GM21381 (cell line): Measurements from ENCODE around the gene ARL6IP1.

ENCODE experiments used
- ATAC-seq: cut with Tn5 transposase; IDR thresholded peaks from one replicate; pipeline ENCODE4 v1.9.1; 2021; ENCODE audit warnings: mild to moderate bottlenecking, moderate library complexity; ENCODE audit not compliant: unreplicated experiment

Gene ARL6IP1

DNA sequence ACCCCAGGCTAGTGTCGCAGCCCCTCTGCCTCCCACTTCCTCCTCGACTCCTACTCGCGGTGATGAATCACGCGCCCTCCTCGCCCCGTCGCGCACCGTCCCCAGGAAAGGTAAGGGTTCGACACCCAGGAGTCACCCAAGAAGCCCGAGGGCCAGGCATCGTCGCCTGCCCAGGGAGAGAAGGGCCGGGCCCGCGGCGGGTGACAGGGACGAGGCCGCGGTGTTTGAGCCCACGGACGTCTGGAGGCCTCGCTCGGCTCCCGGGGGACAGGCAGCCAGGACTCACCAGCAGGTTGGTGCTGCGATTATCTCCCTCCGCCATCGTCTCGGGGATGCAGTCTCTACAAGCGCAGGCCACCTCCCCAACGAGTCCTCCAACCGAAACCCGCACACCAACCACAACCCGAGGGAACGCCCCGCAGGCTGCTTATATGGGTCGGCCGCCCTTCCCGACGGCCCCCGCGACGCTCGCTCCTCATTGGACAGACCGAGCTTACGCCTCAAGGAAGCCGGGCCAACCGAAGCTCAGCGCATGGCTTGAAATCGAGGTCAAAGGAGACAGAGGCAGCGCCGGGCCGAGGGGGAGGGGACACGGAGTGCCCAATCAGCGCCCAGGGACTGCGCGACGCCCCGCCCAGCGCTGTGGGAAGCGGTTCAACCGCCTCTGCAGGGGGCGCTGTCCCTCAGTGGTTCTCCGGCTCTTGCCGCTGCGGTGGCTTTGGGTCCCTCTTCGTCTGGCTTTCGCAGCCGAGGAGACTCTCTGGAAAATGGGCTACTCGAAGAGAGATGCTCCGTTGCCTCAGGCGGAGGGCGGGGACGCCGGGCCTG, at the start of gene ARL6IP1:
ARL6IP1 (minus strand) TSS at position 405 of the 828 bp plus-strand sequence; CDS start at position 322, 83 bp downstream.
- ATAC-seq: peak; percentile 92

DNA sequence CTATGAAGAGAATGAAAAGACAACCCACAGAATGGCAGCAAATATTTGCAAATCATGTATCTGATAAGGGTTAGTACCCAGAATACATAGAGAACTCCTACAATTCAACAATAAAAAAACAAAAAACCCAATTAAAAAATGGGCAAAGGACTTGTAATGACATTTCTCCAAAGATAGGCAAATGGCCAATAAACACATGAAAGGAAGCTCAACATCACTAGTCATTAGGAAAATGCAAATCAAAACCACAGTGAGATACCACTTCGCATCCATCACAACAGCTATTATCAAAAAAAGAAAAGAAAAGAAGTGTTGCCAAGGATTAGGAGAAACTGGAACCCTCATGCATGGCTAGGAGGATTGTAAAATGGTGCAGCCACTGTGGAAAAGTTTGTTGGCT, 45.1 kb upstream of the ARL6IP1 start:
- no peak for ATAC-seq

DNA sequence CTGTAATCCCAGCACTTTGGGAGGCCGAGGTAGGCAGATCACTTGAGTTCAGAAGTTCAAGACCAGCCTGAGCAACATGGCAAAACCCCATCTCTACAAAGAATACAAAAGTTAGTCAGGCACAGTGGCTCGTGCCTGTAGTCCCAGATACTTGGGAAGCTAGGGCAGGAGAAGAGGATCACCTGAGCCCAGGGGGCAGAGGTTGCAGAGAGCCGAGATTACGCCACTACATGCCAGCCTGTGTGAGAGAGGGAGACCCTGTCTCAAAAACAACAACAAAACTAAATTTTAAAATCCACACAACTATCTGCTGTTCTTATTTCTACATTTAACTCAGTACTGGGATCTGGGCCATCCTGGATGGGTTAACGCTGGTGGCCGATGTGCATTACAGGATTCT, 41.2 kb upstream of the ARL6IP1 start:
- ATAC-seq: no peak

DNA sequence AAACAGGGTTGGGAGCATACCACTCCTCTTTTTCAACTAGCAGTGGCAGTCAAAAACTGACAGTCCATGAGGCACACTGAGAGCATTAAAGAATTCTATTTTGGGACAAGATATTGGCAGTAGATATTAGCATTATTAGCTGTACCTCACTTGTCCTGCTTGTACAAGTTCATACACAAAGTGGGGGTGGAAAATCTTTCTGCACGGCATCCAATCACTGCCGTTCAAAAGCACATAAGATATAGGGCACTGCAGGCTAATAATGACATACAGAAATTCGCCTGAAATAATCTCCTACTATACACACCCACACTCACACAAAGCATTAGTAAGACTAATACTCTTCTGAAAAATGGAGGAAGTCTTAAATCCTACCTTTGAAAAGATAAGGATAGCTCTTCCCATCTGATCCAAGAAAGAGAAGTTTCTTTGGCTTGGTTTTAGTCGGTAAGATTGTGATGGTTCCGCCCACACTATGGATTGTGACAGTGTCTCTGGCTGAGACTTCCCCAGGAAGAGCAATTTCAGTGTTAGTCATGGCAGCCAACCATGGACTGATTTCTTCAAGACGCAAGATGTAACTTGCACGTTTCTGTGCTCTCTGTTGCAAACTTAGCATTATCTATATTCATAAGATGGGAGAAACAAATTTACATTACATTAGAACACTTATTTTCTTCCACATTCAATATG, 40.6 kb upstream of the ARL6IP1 start:
- ATAC-seq: no peak

DNA sequence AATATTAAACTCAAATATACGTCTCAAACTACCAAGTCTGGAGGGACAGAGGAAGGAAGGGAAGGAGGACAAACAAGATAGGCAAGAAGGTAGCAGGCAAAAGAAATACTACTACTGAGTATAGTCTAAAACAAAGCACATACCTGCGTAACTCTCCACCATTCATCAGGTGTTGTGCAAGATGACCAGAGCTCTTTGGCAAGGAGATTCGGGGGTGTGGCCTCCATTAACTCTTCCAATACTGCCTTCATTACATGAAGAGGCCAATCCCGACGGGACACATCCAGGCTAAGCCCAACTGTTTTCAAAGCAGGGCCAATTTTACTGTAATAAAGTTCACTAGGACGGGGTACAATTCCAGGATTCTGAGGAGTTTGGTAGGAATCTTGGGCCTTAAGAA, 38.2 kb upstream of the ARL6IP1 start:
- ATAC-seq: no peak

DNA sequence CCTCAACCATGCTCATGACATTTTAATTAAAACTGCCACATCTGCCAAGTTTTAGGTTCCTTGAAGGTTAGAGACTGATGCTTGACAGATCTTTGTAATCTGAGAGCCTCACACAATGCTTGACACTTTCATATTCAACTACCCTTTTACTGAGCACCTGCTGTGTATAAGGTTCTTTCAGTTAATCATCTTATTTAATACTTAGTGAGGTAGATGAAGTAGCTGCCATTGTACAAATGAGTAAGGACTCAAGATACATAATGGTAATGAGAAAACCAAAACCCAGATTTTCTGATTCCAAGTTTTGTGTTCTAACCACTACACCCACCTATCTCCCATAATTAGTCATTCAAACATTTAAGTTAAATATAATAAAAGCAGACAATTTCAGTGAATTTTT, 35.4 kb upstream of the ARL6IP1 start:
- no peak for ATAC-seq

DNA sequence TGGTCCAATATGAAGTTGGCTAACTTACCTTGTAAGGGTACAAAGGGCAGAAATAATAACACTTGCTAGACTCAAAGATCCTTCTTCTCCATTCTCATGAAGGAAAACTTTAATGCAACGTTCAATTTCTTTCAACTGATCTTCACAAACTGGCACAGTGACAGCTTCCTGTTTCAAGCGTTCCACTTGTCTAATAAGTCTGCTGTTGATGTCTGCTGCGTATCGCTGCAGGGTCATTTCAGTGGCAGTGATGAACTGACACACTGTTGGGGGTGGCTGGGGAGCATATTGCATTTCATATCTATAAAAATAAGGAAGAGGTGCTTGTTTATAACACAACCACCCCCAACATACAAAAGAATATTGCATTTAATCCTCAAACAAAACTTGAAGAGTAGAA, 33.5 kb upstream of the ARL6IP1 start:
- no peak for ATAC-seq

DNA sequence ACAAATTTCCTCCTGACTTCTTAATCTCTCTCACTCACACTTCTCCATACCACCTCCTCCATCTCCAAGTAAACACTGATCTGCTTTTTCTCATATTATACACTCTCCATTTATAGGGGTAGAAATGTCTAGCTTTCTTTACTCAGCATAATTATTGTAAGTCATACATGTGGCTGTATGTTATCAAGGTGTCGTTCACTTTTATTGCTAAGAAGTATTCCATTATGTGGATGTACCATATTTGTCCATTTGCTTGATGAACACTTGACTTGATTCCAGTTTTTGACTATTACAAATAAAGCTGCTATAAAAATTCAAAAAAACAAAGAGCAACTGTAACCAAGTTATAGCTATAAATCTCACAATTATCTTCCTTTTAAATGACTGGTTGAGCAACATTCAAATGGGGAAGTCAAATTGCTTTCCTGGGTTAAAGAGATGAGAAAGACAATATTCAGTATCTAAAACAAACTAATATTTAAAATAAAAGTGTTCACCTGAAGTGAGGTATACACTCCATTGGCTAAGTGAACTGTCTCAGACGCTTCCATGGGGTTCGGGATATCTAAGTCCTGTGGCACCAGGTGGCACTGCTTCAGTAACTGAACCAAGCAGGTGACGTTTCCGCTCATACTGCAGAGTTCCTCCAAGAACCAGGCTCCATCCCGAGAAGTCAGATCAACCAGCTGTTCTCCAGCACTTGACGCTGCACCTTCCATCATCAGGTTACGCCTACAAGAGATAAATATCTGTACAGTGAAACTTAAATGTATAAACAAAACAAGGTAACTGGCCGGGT, 32.6 kb upstream of the ARL6IP1 start:
- ATAC-seq: no peak

DNA sequence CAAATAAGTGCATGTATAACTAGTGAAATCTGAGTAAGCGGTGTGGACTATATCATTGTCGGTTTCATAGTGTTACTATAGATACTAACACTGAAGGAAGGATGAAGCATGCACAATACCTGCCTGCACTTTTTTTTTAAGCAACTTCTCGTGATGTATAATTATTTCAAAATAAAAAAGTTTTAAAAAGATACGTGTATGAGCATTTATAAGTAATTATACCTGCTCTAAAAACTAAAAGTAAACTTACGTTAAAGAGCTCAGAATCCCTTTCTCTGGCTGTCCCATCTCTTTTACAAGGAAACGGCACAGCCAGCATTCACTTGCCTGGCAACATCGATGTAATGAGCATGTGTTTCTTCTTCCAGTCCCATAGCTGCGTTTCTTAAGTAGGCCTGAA, 31.3 kb upstream of the ARL6IP1 start:
- ATAC-seq: no peak

DNA sequence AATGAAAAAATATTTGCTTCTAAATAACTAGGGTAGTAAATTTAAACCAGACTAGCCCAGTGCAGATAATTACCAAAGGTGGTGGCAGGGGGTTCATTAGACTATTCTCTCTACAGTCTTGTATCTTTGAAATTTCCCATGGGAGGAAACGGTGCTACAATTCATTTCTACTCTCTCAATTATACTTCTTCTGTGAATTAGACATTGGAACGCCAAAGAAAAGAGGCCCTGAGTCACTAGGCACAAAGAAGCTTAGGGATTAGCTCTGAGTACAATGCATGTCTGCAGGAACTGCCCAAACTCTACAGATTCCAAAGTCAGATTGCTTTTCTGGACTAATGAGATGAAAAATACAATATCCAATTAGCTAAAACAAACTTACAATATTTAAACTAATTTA, 30.7 kb upstream of the ARL6IP1 start:
- ATAC-seq: no peak

DNA sequence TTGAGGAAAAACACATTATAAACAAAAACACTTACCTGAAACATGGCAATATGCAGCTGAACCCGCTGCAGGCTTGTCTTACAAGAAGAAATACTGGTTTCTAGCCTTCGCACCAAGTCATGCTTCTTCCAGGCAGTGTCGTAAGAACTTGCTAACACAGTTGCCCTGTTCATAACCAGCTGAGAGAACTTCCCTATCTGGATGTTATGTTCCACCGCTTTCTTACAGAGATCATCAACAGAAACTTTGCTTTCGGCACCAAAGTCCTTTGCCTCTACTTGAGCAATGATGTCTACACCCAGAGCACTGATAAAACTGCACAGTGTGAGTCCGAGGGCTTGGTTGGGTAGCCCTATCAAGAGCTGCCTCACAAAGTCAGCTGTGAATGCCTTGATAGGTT, 27.9 kb upstream of the ARL6IP1 start:
- no peak for ATAC-seq

DNA sequence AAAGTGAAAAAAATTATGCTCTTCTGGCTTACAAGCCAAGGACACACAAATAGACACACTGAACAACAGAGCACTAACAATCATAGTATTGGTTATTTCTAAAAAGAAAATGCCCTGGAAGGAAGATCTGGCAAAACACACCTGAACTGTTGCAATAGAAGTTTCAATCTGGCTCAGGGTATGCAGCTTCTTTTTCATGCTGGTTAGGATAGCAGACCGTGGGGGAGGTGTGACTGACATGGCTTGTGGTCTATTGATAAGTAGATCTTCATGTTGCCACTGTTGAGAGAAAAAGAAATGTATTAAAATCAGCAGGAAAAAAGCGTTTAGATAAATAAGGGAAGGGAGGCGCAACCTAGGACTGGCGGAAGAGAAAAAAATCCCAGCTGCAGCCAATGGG, 26.5 kb upstream of the ARL6IP1 start:
- no peak for ATAC-seq

DNA sequence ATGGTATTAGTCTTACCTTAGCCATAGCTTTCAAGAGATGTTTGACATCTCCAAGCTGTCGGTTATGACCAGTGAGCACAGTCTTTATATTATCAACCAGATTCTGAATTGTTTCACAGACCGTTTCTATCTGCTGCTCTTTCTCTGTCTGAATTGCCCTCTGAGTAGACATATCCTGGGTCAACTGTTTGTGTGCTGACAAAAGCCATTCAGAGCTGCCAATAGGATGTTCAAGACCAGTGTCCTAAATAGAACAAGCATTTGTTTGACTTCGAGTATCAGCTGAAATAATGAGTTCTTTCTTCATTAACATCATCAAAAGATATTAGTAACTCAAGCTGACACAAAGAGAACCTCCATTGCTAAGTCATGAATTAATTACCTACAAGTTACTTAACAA, 14.9 kb upstream of the ARL6IP1 start:
- ATAC-seq: no peak

DNA sequence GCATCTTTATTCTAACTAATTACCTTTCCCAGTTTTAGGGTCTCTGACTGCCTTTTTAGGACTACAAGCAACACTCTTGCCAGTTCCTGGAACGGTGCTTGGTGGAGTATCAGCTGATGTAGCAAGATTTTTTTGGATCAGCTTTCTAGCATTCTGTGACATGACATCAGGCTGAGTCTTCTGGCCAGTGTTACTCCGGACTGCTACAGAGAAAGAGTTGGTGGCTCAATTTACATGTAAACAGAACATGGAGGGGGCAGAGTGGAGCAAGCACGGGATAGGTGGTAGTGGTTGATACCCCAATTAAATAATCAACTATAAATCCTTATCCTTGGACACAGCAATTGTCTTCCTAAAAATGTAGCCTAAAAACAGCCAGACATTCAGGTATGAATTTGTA, 10.6 kb upstream of the ARL6IP1 start:
- ATAC-seq: no peak

DNA sequence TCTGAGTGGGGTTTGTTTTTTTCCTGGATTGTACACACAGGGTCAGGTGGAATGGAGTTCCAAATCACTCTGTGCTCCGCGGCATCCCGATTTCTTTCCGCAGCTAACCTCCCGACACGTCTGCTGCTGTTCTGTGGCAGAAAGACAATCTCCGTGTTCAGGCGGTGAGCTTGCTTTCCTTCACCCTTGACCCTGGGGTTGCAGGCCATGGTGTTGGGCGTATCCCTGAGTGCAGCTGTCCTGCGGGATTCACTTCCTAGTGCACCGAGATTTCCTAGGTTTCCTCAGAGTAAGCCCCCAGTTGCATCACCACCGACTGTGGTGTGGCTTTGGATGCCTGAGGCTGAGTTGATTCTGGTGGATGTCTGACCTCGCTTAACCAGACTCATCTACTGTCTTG, 7.8 kb upstream of the ARL6IP1 start:
- no peak for ATAC-seq

DNA sequence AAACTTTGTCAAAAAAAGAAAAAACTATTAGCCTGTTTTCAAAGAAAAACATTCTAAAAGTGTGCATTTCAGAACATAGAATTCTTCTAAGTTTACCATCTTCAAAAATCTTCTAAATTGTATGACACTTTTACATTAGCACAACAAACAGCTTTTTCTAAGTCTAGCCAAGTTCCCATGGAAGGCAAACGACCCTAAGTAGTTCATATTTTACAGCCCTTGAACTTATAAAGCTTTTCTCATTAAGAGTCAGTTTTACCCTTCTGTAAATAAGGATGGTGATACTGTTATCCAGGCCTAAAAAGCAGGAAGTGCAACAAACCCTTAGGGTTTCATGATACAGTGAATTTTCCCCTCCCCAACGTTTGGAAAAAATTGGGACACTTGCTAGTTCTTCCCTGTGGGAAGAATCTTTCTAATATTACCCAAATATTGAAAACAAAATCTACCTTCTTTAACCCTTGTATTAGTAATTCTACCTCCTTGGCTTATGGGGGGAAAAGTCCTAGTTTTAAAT, 4.0 kb upstream of the ARL6IP1 start:
- ATAC-seq: no peak

DNA sequence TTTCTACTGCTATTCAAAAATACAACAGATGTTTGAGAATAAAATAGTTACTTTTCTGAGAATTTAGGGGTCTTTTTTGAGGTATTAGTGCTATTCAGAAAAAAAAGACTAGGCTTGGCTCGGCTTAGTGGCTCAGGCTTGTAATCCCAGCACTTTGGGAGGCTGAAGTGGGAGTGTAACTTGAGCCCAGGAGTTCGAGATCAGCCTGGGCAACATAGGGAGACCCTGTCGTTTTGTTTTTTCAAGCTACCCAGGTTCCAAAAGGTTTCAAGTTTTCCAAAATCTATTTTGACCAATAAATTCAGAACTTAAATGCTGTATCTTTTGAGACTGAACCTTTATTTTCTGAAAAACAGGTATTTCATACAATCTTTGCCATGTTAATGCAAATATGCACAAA, 3.2 kb upstream of the ARL6IP1 start:
- no peak for ATAC-seq

DNA sequence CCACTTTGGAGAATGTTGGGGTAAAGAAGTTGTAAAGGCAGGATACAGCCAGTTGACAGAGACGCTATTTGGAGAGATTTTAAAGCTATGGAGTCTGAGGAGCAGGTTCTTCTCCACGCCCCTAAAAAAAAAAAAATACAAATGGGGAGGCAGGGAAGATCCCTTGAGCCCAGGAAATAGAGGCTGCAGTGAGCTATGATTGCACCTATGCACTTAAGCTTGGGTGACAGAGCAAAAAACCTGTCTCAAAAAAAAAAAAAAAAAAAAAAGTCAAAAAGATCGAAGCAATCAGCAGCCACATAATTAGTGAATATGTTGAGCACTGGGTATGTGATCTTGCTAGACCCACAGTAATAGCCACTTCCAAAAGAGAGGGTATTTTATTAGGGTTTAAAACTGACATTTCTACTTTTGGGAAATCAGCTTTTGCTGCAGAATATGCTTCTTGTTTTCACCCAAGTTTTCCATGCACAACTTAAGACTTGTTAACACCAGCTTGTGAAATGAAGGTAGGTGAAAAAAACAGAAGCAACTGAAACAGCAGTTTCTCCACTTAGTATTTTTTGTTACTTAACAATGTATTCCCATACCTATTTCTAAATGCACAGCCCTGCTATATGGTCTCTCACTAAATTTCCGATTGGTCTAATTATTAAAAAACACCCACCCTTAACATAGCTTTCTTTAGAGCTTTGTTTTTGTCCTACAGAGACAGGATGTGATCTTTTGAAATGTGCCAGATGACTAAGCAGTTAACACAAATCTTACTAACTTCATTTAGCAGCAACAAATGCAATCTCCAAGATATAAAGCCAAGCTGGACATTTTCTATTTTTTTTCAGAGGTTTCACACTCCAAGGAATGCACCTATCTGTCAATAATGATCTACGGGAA, 2.5 kb upstream of the ARL6IP1 start:
- no peak for ATAC-seq

DNA sequence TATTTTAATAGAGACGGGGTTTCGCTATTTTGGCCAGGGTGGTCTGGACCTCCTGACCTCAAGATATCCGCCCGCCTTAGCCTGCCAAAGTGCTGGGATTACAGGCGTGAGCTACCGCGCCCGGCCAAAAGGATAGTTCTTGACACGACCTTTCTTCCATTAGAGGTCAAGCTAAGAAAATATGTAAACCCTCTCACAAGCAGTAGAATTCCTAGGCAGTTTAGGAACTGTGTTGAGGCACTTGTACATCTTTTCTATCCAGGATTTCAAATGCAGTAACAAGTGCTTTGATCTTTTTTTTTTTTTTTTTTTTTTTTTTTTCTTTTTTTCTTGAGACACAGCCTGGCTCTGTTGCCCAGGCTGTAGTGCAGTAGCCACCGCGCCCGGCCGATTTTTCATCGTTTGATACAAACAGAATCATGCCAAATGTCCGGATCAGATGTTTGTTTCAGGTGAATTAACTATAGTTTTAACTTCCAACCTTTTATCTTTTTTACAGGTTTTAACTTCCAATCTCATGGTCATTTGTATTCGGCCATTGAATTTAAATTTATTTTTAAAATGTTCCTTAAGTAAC, 1.5 kb upstream of the ARL6IP1 start:
- ATAC-seq: no peak

DNA sequence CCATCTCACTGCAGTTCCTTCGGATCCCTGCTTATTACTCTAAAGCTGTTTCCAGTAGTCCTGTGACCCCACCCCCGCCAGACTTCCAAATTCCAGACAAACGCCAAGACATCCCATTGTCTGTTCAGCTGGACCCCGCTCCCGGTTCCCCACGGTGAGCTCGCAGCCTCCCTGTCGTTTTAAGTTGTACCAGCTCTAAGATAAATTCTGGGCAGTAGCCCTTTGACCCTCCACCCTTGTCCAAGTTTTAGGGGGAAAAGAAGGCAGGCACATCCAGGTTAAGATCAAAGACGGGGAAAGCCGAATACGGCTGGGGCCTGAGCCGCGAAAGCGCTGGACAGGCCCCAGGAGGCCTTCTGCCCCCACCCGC, 589 bp downstream of the ARL6IP1 start:
- ATAC-seq: no peak
